Measurements from ENCODE around the gene SLC17A1.

DNA sequence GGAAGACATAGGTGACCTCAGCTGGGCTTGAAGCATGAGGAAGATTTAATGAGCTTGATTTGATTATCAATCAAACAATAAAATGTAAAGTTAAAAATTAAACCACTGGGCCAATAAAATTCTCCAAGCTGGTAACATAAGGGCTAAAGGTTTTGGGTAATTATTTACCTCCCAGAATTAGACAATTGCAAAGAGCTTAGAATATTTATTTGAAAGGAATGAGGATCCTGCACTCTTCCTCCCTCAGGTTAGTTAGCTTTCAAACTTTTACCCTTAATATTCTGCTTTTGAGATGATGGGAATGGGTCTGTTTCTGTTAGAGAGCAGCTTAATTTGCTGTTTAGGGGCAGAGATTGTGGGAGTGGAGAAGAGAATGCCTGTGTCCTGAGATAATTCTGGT, 77.3 kb downstream of the SLC17A1 start, which contains the start of gene SLC17A4:
- no peak for TF ChIP-seq ARNTL (CRISPR knock-in tag; IDR thresholded peaks at IDR 0.05; ENCODE audit: borderline replicate concordance, low read depth)
- TF ChIP-seq ESRRG (CRISPR knock-in tag; IDR thresholded peaks at IDR 0.05) = no peak
- no peak for TF ChIP-seq ZFP30 (CRISPR knock-in tag; IDR thresholded peaks at IDR 0.05)
- no peak for TF ChIP-seq BACH2 (CRISPR knock-in tag; IDR thresholded peaks at IDR 0.05; ENCODE audit: borderline replicate concordance)
- TF ChIP-seq, protein P1, sequence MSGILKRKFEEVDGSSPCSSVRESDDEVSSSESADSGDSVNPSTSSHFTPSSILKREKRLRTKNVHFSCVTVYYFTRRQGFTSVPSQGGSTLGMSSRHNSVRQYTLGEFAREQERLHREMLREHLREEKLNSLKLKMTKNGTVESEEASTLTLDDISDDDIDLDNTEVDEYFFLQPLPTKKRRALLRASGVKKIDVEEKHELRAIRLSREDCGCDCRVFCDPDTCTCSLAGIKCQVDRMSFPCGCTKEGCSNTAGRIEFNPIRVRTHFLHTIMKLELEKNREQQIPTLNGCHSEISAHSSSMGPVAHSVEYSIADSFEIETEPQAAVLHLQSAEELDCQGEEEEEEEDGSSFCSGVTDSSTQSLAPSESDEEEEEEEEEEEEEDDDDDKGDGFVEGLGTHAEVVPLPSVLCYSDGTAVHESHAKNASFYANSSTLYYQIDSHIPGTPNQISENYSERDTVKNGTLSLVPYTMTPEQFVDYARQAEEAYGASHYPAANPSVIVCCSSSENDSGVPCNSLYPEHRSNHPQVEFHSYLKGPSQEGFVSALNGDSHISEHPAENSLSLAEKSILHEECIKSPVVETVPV (CRISPR knock-in tag; IDR thresholded peaks at IDR 0.05) = no peak
- TF ChIP-seq RARB (CRISPR knock-in tag; IDR thresholded peaks at IDR 0.05) = no peak
- no peak for TF ChIP-seq ZNF70 (CRISPR knock-in tag; IDR thresholded peaks at IDR 0.05)
- TF ChIP-seq, protein P2, sequence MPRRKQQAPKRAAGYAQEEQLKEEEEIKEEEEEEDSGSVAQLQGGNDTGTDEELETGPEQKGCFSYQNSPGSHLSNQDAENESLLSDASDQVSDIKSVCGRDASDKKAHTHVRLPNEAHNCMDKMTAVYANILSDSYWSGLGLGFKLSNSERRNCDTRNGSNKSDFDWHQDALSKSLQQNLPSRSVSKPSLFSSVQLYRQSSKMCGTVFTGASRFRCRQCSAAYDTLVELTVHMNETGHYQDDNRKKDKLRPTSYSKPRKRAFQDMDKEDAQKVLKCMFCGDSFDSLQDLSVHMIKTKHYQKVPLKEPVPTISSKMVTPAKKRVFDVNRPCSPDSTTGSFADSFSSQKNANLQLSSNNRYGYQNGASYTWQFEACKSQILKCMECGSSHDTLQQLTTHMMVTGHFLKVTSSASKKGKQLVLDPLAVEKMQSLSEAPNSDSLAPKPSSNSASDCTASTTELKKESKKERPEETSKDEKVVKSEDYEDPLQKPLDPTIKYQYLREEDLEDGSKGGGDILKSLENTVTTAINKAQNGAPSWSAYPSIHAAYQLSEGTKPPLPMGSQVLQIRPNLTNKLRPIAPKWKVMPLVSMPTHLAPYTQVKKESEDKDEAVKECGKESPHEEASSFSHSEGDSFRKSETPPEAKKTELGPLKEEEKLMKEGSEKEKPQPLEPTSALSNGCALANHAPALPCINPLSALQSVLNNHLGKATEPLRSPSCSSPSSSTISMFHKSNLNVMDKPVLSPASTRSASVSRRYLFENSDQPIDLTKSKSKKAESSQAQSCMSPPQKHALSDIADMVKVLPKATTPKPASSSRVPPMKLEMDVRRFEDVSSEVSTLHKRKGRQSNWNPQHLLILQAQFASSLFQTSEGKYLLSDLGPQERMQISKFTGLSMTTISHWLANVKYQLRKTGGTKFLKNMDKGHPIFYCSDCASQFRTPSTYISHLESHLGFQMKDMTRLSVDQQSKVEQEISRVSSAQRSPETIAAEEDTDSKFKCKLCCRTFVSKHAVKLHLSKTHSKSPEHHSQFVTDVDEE (CRISPR knock-in tag; IDR thresholded peaks at IDR 0.05) = no peak
- no peak for TF ChIP-seq ZFP3 (CRISPR knock-in tag; IDR thresholded peaks at IDR 0.05)
- no peak for TF ChIP-seq ZNF565 (CRISPR knock-in tag; conservative IDR thresholded peaks at IDR 0.05; ENCODE audit: low read depth)
- no peak for TF ChIP-seq ZNF8 (CRISPR knock-in tag; IDR thresholded peaks at IDR 0.05)
- TF ChIP-seq, protein P3, sequence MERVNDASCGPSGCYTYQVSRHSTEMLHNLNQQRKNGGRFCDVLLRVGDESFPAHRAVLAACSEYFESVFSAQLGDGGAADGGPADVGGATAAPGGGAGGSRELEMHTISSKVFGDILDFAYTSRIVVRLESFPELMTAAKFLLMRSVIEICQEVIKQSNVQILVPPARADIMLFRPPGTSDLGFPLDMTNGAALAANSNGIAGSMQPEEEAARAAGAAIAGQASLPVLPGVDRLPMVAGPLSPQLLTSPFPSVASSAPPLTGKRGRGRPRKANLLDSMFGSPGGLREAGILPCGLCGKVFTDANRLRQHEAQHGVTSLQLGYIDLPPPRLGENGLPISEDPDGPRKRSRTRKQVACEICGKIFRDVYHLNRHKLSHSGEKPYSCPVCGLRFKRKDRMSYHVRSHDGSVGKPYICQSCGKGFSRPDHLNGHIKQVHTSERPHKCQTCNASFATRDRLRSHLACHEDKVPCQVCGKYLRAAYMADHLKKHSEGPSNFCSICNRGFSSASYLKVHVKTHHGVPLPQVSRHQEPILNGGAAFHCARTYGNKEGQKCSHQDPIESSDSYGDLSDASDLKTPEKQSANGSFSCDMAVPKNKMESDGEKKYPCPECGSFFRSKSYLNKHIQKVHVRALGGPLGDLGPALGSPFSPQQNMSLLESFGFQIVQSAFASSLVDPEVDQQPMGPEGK (CRISPR knock-in tag; IDR thresholded peaks at IDR 0.05; ENCODE audit: borderline replicate concordance) = no peak
